Vagina (tissue), 2 donors: Measurements from ENCODE around the gene AATK. TPM values are rescaled to one million over a fixed set of nuclear protein-coding genes. Genes with fewer than 3 reads are reported as not detected.

Source experiments
- DNase-seq, 2 donors: peaks; one replicate each; pipeline ENCODE4 v3.0.0-alpha.2; 2017; ENCODE audit errors: extremely low spot score in 2 of 2
- H3K27ac ChIP-seq: fragments of 200-600 bp; sonication (generic); one replicate; pipeline ENCODE4 v1.5.1; 2019
- H3K27me3 ChIP-seq: fragments of 200-600 bp; sonication (generic); one replicate; pipeline ENCODE4 v1.5.1; 2019
- H3K36me3 ChIP-seq, 2 donors: fragments of 200-600 bp; sonication (generic); one replicate each; pipeline ENCODE4 v1.5.1; 2017 to 2019
- H3K4me1 ChIP-seq: fragments of 200-600 bp; sonication (generic); one replicate; pipeline ENCODE4 v1.5.1; 2019
- H3K4me3 ChIP-seq, 2 donors: fragments of 200-600 bp; sonication (generic); 1 replicate in 1 of 2; 2 replicates in 1 of 2; pipeline ENCODE4 v1.5.1; 2016 to 2019
- H3K9me3 ChIP-seq: fragments of 200-600 bp; sonication (generic); one replicate; pipeline ENCODE4 v1.5.1; 2019
- CTCF ChIP-seq, 3 experiments: fragments of 450-650 bp in 2 of 3; fragments of 200-600 bp in 1 of 3; sonication (generic) in 1 of 3; IDR thresholded peaks; one replicate each; pipeline ENCODE4 v1.5.1; 2017 to 2019; ENCODE audit warnings: antibody characterized with exemption in 3 of 3, mild to moderate bottlenecking in 2 of 3, moderate library complexity in 2 of 3
- POLR2A ChIP-seq, 2 donors: fragments of 450-650 bp; IDR thresholded peaks; one replicate each; pipeline ENCODE4 v1.6.1; 2017; ENCODE audit warnings: antibody characterized with exemption in 2 of 2, mild to moderate bottlenecking in 2 of 2, moderate library complexity in 2 of 2
- POLR2AphosphoS5 ChIP-seq, 2 donors: sonication (generic); formaldehyde crosslinking; IDR thresholded peaks; one replicate each; pipeline ENCODE4 v1.9.0; 2017; ENCODE audit warnings: antibody characterized with exemption in 2 of 2, mild to moderate bottlenecking in 2 of 2, low read depth in 1 of 2; ENCODE audit not compliant: insufficient read depth in 1 of 2
- intact Hi-C: fragments of 100-400 bp; cut with DNase I; formaldehyde crosslinking; loops from one replicate; pipeline ENCODE4 v1.15.1; 2023
- total RNA-seq: library from RNA; depleted of rRNA; stranded (reverse); fragments of >200 nt; gene quantifications from one replicate; pipeline ENCODE4 v1.2.3, GENCODE V29; 2016

Gene AATK
- total RNA-seq, 1 donor from 2014 or later = 6.4 TPM

DNA sequence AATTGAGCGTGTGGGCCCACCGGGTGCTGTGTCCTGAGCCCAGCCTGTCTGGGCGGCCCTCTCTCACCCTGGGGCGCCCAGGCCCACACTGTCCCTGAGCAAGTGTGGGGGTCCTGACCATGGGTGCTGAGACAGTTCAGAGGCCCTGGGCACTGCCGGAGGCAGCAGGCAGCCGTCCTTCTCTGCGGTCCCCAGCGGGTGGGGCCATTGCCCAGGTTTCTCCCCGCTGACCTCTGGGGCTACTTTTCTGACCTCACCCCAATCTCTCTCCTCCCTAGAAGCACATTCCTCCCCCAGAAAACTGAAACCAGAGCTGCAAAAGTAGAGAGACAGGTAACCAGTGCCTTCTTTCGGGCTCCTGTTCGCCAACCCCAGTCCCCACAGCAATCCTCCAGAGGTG lies 36.7 kb downstream of the AATK start:
- no peak for DNase-seq
- no peak for TF ChIP-seq POLR2AphosphoS5 (IDR thresholded peaks at IDR 0.05; ENCODE audit: insufficient read depth in 1 of 2, low read depth in 1 of 2)
- TF ChIP-seq CTCF (IDR thresholded peaks at IDR 0.05) = no peak
- TF ChIP-seq POLR2A (IDR thresholded peaks at IDR 0.05) = no peak
- H3K9me3 ChIP-seq = no peaks in the 10 kb centered on the region
- H3K27me3 ChIP-seq = no peaks in the 10 kb centered on the region
- H3K27ac ChIP-seq = no peak overlapping the region
- intact Hi-C loops = no loop called here
- H3K4me1 ChIP-seq = no peaks in the 10 kb centered on the region
- no peaks in the 10 kb centered on the region for H3K36me3 ChIP-seq
- H3K4me3 ChIP-seq = no peak overlapping the region

DNA sequence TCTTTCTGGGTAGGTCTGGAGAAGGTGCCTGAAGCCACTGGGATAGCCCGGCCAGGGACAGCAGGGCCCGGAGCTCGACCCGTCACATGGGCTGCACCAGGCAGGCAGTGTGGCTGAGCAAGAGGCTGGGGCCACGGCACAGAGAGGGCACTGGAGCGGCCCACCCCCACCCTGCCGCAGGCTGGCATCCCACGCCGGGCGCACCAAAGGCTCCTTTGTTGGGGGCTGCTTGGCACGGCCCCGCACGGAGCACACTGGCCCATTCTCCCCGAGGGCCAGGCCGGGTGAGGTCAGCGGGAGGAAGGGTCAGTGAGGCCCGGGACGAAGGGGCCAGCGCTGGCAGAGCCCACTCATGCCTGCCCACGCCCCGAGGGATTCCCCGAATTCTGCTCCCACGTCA lies 37.2 kb downstream of the AATK start:
- Histone ChIP-seq H3K27ac (no peak overlapping the region), H3K36me3 (no peaks in the 10 kb centered on the region), H3K27me3 (no peaks in the 10 kb centered on the region), H3K4me1 (no peaks in the 10 kb centered on the region), H3K9me3 (no peaks in the 10 kb centered on the region), H3K4me3 (peak overlapping the region in 1 of 2 donors; percentile 1)
- TF ChIP-seq POLR2AphosphoS5 (IDR thresholded peaks at IDR 0.05; ENCODE audit: insufficient read depth in 1 of 2, low read depth in 1 of 2) (no peak), POLR2A (IDR thresholded peaks at IDR 0.05) (no peak), CTCF (IDR thresholded peaks at IDR 0.05) (no peak)
- no peak for DNase-seq
- intact Hi-C loops = no loop called here

- Histone ChIP-seq H3K36me3 (no peaks in the 10 kb centered on the region), H3K9me3 (no peaks in the 10 kb centered on the region), H3K27me3 (no peaks in the 10 kb centered on the region), H3K4me1 (no peaks in the 10 kb centered on the region), H3K27ac (no peak overlapping the region), H3K4me3 (peak overlapping the region in 1 of 2 donors; percentile 1)
- TF ChIP-seq POLR2AphosphoS5 (IDR thresholded peaks at IDR 0.05; ENCODE audit: insufficient read depth in 1 of 2, low read depth in 1 of 2) = no peak
- TF ChIP-seq POLR2A (IDR thresholded peaks at IDR 0.05) = no peak
- no peak for TF ChIP-seq CTCF (IDR thresholded peaks at IDR 0.05)
- DNase-seq = no peak
- intact Hi-C loops = no loop called here
Observed at GRCh38 chr17:81128338-81128737, 37.7 kb downstream of the AATK start.

DNA sequence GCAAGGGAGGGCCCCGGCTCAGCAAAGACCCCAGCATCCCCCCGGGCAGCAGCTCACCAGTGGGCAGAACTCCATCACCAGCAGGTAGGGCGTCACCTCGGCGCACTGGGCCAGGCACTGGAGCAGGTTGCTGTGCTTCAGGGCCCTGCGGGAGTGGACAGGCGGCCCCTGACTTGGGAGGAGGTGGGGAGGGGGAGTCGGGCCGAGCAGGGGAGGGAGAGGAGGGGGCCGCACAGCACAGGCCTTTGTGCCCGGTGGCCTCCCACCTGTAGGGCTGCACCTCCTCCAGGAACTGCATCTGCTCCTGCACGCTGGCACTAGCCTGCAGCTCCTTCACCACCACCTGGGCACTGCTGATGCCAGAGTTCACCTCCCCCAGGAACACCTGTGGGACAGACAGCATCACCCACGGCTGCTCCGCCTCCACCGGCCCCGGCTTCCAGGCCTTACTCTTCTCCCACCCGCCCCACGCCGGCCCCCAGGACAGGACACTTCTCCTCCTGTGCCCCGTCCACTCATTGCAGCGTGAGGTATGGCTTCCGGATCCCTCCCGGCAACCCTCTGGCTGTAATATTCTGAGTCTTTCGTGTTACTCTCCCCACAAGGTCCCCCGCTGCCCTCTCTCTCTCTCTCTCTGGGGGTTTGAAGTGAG lies 38.4 kb downstream of the AATK start:
- H3K27me3 ChIP-seq = no peaks in the 10 kb centered on the region
- intact Hi-C loops = no loop called here
- DNase-seq = no peak
- no peak overlapping the region for H3K27ac ChIP-seq
- TF ChIP-seq CTCF (IDR thresholded peaks at IDR 0.05) (no peak), POLR2AphosphoS5 (IDR thresholded peaks at IDR 0.05; ENCODE audit: insufficient read depth in 1 of 2, low read depth in 1 of 2) (no peak), POLR2A (IDR thresholded peaks at IDR 0.05) (no peak)
- no peaks in the 10 kb centered on the region for H3K36me3 ChIP-seq
- H3K4me3 ChIP-seq = peak overlapping the region in 1 of 2 donors; percentile 1
- no peaks in the 10 kb centered on the region for H3K4me1 ChIP-seq
- H3K9me3 ChIP-seq = no peaks in the 10 kb centered on the region

DNA sequence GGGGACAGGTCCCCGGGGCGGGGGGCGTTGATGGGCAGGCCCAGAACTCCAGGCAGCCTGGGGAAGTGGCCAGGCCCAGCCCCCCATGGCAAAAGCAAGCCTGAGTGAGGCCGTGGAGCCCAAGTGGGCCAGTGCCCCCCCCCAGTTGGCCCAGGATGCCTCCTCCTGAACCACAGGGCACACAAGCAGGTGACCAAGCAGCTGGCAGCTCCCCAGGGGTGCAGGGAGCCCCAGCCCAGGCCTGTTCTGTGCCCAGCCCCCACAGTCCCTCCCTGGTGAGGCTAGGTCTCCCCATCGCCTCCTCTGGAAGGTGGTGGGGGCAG lies 38.9 kb downstream of the AATK start:
- DNase-seq = no peak
- Histone ChIP-seq H3K9me3 (no peaks in the 10 kb centered on the region), H3K4me3 (no peak overlapping the region), H3K36me3 (no peaks in the 10 kb centered on the region), H3K4me1 (no peaks in the 10 kb centered on the region), H3K27me3 (no peaks in the 10 kb centered on the region), H3K27ac (no peak overlapping the region)
- TF ChIP-seq POLR2A (IDR thresholded peaks at IDR 0.05) = no peak
- no peak for TF ChIP-seq CTCF (IDR thresholded peaks at IDR 0.05)
- no peak for TF ChIP-seq POLR2AphosphoS5 (IDR thresholded peaks at IDR 0.05; ENCODE audit: insufficient read depth in 1 of 2, low read depth in 1 of 2)
- intact Hi-C loops = no loop called here
